HEK293 (cell line): ENCODE results near the gene MPHOSPH6.

Experiments used
- CTCF ChIP-seq: fragments of 450-650 bp; formaldehyde crosslinking; IDR thresholded peaks from 2 replicates; pipeline ENCODE4 v1.5.1; 2016; ENCODE audit warnings: missing biosample characterization, missing genetic modification characterization
- REST ChIP-seq: fragments of 450-650 bp; formaldehyde crosslinking; IDR thresholded peaks from 2 replicates; pipeline ENCODE4 v1.5.1; 2016; ENCODE audit warnings: missing biosample characterization, missing genetic modification characterization
- SETDB1 ChIP-seq: IDR thresholded peaks from one replicate; pipeline ENCODE4 v1.6.1; 2017; ENCODE audit warnings: mild to moderate bottlenecking, low read length, moderate library complexity, mixed read lengths; ENCODE audit not compliant: insufficient read length
- ZNF423 ChIP-seq: fragments of 450-650 bp; formaldehyde crosslinking; IDR thresholded peaks from 2 replicates; pipeline ENCODE4 v1.5.1; 2016; ENCODE audit warnings: missing biosample characterization, missing genetic modification characterization
- ZNF707 ChIP-seq: fragments of 450-650 bp; formaldehyde crosslinking; IDR thresholded peaks from 2 replicates; pipeline ENCODE4 v1.5.1; 2016; ENCODE audit warnings: missing biosample characterization, missing genetic modification characterization
- ZNF747 ChIP-seq: fragments of 450-650 bp; formaldehyde crosslinking; IDR thresholded peaks from 2 replicates; pipeline ENCODE4 v1.5.1; 2016; ENCODE audit warnings: missing biosample characterization, missing genetic modification characterization
- ZNF776 ChIP-seq: fragments of 450-650 bp; formaldehyde crosslinking; IDR thresholded peaks from 2 replicates; pipeline ENCODE4 v1.5.0; 2017; ENCODE audit warnings: missing biosample characterization, missing genetic modification characterization, borderline replicate concordance

GRCh38 chr16:82129881-82130280, 40.1 kb downstream of the MPHOSPH6 start:
- TF ChIP-seq CTCF: no peak
- TF ChIP-seq ZNF776: no peak
- no peak for TF ChIP-seq ZNF747 (tag by site-specific recombination)
- no peak for TF ChIP-seq SETDB1
- TF ChIP-seq ZNF707 (tag by site-specific recombination): no peak
- TF ChIP-seq ZNF423 (tag by site-specific recombination): no peak
- no peak for TF ChIP-seq REST (tag by site-specific recombination)
